22Rv1 (cell line): Measurements from ENCODE around the gene IGHMBP2.

Experiments
- H3K27ac ChIP-seq: fragments of 450-650 bp; 2 replicates; pipeline ENCODE4 v1.5.1; 2017
- CTCF ChIP-seq: fragments of 450-650 bp; IDR thresholded peaks from 2 replicates; pipeline ENCODE4 v1.5.1; 2017; ENCODE audit warnings: mild to moderate bottlenecking
- ZFX ChIP-seq: fragments of 450-650 bp; IDR thresholded peaks from 2 replicates; pipeline ENCODE4 v1.6.1; 2017; ENCODE audit warnings: antibody characterized with exemption, borderline replicate concordance

IGHMBP2 gene

GRCh38 chr11:68929135-68929534 lies 25.4 kb downstream of the IGHMBP2 start:
- no peak overlapping the region for H3K27ac ChIP-seq
- no peak for TF ChIP-seq CTCF
- no peak for TF ChIP-seq ZFX

- TF ChIP-seq CTCF (no peak), ZFX (no peak)
- no peak overlapping the region for H3K27ac ChIP-seq
Observed at GRCh38 chr11:68929706-68930570, 26.2 kb downstream of the IGHMBP2 start.

GRCh38 chr11:68930991-68931855 lies 27.5 kb downstream of the IGHMBP2 start:
- TF ChIP-seq ZFX: no peak
- no peak for TF ChIP-seq CTCF
- no peak overlapping the region for H3K27ac ChIP-seq

GRCh38 chr11:68931911-68932310 lies 28.2 kb downstream of the IGHMBP2 start:
- TF ChIP-seq CTCF (no peak), ZFX (no peak)
- no peak overlapping the region for H3K27ac ChIP-seq

- no peak for TF ChIP-seq CTCF
- no peak for TF ChIP-seq ZFX
- no peak overlapping the region for H3K27ac ChIP-seq
Observed at GRCh38 chr11:68932358-68932757, 28.7 kb downstream of the IGHMBP2 start.

- TF ChIP-seq ZFX (no peak), CTCF (no peak)
Observed at GRCh38 chr11:68932933-68933577, 29.4 kb downstream of the IGHMBP2 start.

More at GRCh38 chr11:68932933-68933577, 29.4 kb downstream of the IGHMBP2 start:
- H3K27ac ChIP-seq: no peak overlapping the region
